Common myeloid progenitor, CD34-positive (primary cell): Measurements from ENCODE around the gene ATRIP.

ENCODE experiments used
- CTCF ChIA-PET: fragments of 350-600 bp; sonication (Branson Sonifier 250); formaldehyde crosslinking; loops from one replicate; lab custom pipeline; 2021; ENCODE audit warnings: antibody characterized with exemption; lab: Charles Lee
- POLR2A ChIA-PET: fragments of 350-600 bp; sonication (Branson Sonifier 250); formaldehyde crosslinking; loops from one replicate; lab custom pipeline; 2021; ENCODE audit warnings: antibody characterized with exemption; lab: Charles Lee
- DNase-seq, 3 donors: peaks; one replicate each; pipeline versions ENCODE4 v3.0.0 to v3.0.0-alpha.2; 2013
- H3K27ac ChIP-seq, 2 experiments: 1 replicate in 1 of 2; 2 replicates in 1 of 2; pipeline ENCODE4 v1.7.0; 2013; ENCODE audit warnings: inconsistent platforms in 2 of 2, low read length in 2 of 2, mild to moderate bottlenecking in 2 of 2, low read depth in 1 of 2, moderate library complexity in 1 of 2; ENCODE audit not compliant: severe bottlenecking in 2 of 2, insufficient read depth in 1 of 2, poor library complexity in 1 of 2
- H3K27me3 ChIP-seq, 5 experiments: replicated peaks in 2 of 5; 1 replicate in 3 of 5; 2 replicates in 2 of 5; pipeline versions ENCODE4 v1.6.1 to v1.7.0; 2013; ENCODE audit warnings: low read length in 4 of 5, mild to moderate bottlenecking in 2 of 5, moderate library complexity in 2 of 5, inconsistent platforms in 1 of 5; ENCODE audit not compliant: insufficient read depth in 5 of 5, control insufficient read depth in 4 of 5
- H3K36me3 ChIP-seq, 4 experiments: 1 replicate in 2 of 4; 2 replicates in 2 of 4; pipeline versions ENCODE4 v1.6.1 to v1.7.0; 2013; ENCODE audit warnings: low read length in 3 of 4, control low read depth in 1 of 4, mild to moderate bottlenecking in 1 of 4; ENCODE audit not compliant: control insufficient read depth in 4 of 4, insufficient read depth in 4 of 4
- H3K4me1 ChIP-seq, 4 experiments: 1 replicate in 3 of 4; 2 replicates in 1 of 4; pipeline versions ENCODE4 v1.6.1 to v1.7.1; 2013; ENCODE audit warnings: low read length in 3 of 4, mild to moderate bottlenecking in 3 of 4, control low read depth in 1 of 4, inconsistent platforms in 1 of 4, moderate library complexity in 1 of 4; ENCODE audit not compliant: control insufficient read depth in 4 of 4, insufficient read depth in 4 of 4; ENCODE audit errors: control extremely low read depth in 1 of 4
- H3K4me3 ChIP-seq, 7 experiments: 1 replicate in 4 of 7; 2 replicates in 3 of 7; pipeline versions ENCODE4 v1.5.1 to v1.7.0; 2013; ENCODE audit warnings: mild to moderate bottlenecking in 7 of 7, low read length in 6 of 7, moderate library complexity in 6 of 7, inconsistent platforms in 2 of 7, low read depth in 2 of 7, control low read depth in 1 of 7; ENCODE audit not compliant: insufficient read depth in 4 of 7, control insufficient read depth in 1 of 7; ENCODE audit errors: extremely low read depth in 1 of 7
- H3K9me3 ChIP-seq, 5 experiments: 1 replicate in 4 of 5; 2 replicates in 1 of 5; pipeline versions ENCODE4 v1.6.1 to v1.7.1; 2013; ENCODE audit warnings: low read length in 4 of 5, mild to moderate bottlenecking in 2 of 5, inconsistent platforms in 1 of 5, low read depth in 1 of 5, moderate library complexity in 1 of 5; ENCODE audit not compliant: control insufficient read depth in 4 of 5, insufficient read depth in 2 of 5; ENCODE audit errors: control extremely low read depth in 1 of 5
- WGBS: methylation state at CpG from one replicate; pipeline ENCODE4 v1.1.5; 2013; ENCODE audit not compliant: insufficient coverage; 5-methylcytosine and 5-hydroxymethylcytosine counted together

ATRIP gene

GRCh38 chr3:48411041-48411588 is 35.4 kb upstream of the ATRIP start:
- CTCF ChIA-PET: interaction anchor here (1.0 to 1.8 kb wide), 3 partner anchors 10 to 25 kb away, joined by 3 to 6 read pairs (median 4); no protein-coding TSS in a partner anchor
- H3K4me1 ChIP-seq: no peaks in the 10 kb centered on the region
- WGBS: 98% methylated on average over 8 of the region's 9 CpGs
- H3K27ac ChIP-seq: no peak overlapping the region
- no peaks in the 10 kb centered on the region for H3K27me3 ChIP-seq
- H3K4me3 ChIP-seq: no peak overlapping the region
- H3K9me3 ChIP-seq: no peaks in the 10 kb centered on the region
- POLR2A ChIA-PET: no interaction called here
- peaks cover 0 to 33% (median 5%) of the 10 kb centered on the region in 4 experiments for H3K36me3 ChIP-seq
- DNase-seq: no peak

GRCh38 chr3:48411606-48412374 is 34.7 kb upstream of the ATRIP start:
- ChIA-PET CTCF (interaction anchor here (0.8 to 1.8 kb wide), 7 partner anchors 10 to 473 kb away, joined by 3 to 6 read pairs (median 3); no protein-coding TSS in a partner anchor), POLR2A (no interaction called here)
- H3K36me3 ChIP-seq: peaks cover 0 to 33% (median 5%) of the 10 kb centered on the region in 4 experiments
- no peaks in the 10 kb centered on the region for H3K27me3 ChIP-seq
- H3K4me3 ChIP-seq: no peak overlapping the region
- no peak for DNase-seq
- H3K9me3 ChIP-seq: no peaks in the 10 kb centered on the region
- no peak overlapping the region for H3K27ac ChIP-seq
- WGBS: 98% methylated on average over 10 of the region's 11 CpGs
- no peaks in the 10 kb centered on the region for H3K4me1 ChIP-seq

- ChIA-PET POLR2A (no interaction called here), CTCF (interaction anchor here (0.8 to 1.8 kb wide), 7 partner anchors 10 to 473 kb away, joined by 3 to 6 read pairs (median 3); no protein-coding TSS in a partner anchor)
- no peaks in the 10 kb centered on the region for H3K9me3 ChIP-seq
- no peaks in the 10 kb centered on the region for H3K27me3 ChIP-seq
- 95% methylated on average over 17 of the region's 19 CpGs for WGBS
- DNase-seq: no peak
- H3K36me3 ChIP-seq: peaks cover 0 to 33% (median 5%) of the 10 kb centered on the region in 4 experiments
- no peaks in the 10 kb centered on the region for H3K4me1 ChIP-seq
- no peak overlapping the region for H3K4me3 ChIP-seq
- H3K27ac ChIP-seq: no peak overlapping the region
Measured at GRCh38 chr3:48412375-48413001, 34.0 kb upstream of the ATRIP start.

- DNase-seq: no peak
- Histone ChIP-seq H3K27ac (no peak overlapping the region), H3K36me3 (peaks cover 0 to 33% (median 5%) of the 10 kb centered on the region in 4 experiments), H3K4me1 (no peaks in the 10 kb centered on the region), H3K4me3 (no peak overlapping the region), H3K9me3 (no peaks in the 10 kb centered on the region), H3K27me3 (no peaks in the 10 kb centered on the region)
- 96% methylated on average over 8 of the region's 8 CpGs for WGBS
- ChIA-PET CTCF (interaction anchor here (0.6 to 4.5 kb wide), 5 partner anchors 18 to 146 kb away, joined by 3 to 35 read pairs (median 3); no protein-coding TSS in a partner anchor), POLR2A (interaction anchor here (1.4 kb wide), 1 partner anchor 17 kb away, joined by 3 read pairs; the partner anchor contains the start of gene PLXNB1)
Measured at GRCh38 chr3:48413086-48413485, 33.5 kb upstream of the ATRIP start.

- ChIA-PET CTCF (interaction anchor here (0.6 to 4.5 kb wide), 4 partner anchors 17 to 147 kb away, joined by 3 to 35 read pairs (median 3); no protein-coding TSS in a partner anchor), POLR2A (interaction anchor here (1.4 kb wide), 1 partner anchor 16 kb away, joined by 3 read pairs; the partner anchor contains the start of gene PLXNB1)
- H3K4me1 ChIP-seq: no peaks in the 10 kb centered on the region
- no peaks in the 10 kb centered on the region for H3K9me3 ChIP-seq
- H3K36me3 ChIP-seq: peaks cover 0 to 33% (median 5%) of the 10 kb centered on the region in 4 experiments
- H3K4me3 ChIP-seq: no peak overlapping the region
- H3K27me3 ChIP-seq: no peaks in the 10 kb centered on the region
- no peak overlapping the region for H3K27ac ChIP-seq
- no peak for DNase-seq
- 94% methylated on average over 14 of the region's 14 CpGs for WGBS
Measured at GRCh38 chr3:48413611-48414010, 32.9 kb upstream of the ATRIP start.

- POLR2A ChIA-PET: interaction anchor here (1.4 kb wide), 1 partner anchor 15 kb away, joined by 3 read pairs; the partner anchor contains the start of gene PLXNB1
- CTCF ChIA-PET: interaction anchor here (1.4 to 4.5 kb wide), 3 partner anchors 12 to 20 kb away, joined by 3 to 35 read pairs (median 5); no protein-coding TSS in a partner anchor
- Histone ChIP-seq H3K36me3 (peaks cover 0 to 33% (median 3%) of the 10 kb centered on the region in 4 experiments), H3K9me3 (no peaks in the 10 kb centered on the region), H3K27ac (no peak overlapping the region), H3K4me3 (no peak overlapping the region), H3K4me1 (no peaks in the 10 kb centered on the region), H3K27me3 (no peaks in the 10 kb centered on the region)
- no peak for DNase-seq
- 94% methylated on average over 18 of the region's 25 CpGs for WGBS
Measured at GRCh38 chr3:48414376-48415250, 31.9 kb upstream of the ATRIP start.
